HepG2 (cell line): ENCODE measurements around the gene SATB2. TPM values are rescaled to one million over a fixed set of nuclear protein-coding genes. Genes with fewer than 3 reads are reported as not detected.

ENCODE experiments used
- ATAC-seq: fragments of 200-7000 bp; cut with Tn5 transposase; 3 replicates; pipeline ENCODE4 v1.9.1; 2020; ENCODE audit warnings: mild to moderate bottlenecking, moderate library complexity
- BruUV-seq: library from RNA; stranded (reverse); fragments of 400-500 nt; replicated peaks from 2 replicates; lab custom pipeline; 2021; lab: Mats Ljungman, UMichigan
- CTCF ChIA-PET: fragments of 300-600 bp; formaldehyde crosslinking; extraction: SDS; loops from one replicate; lab custom pipeline; 2021; ENCODE audit warnings: low total read pairs, inconsistent platforms, low intra/inter-chr PET ratio; lab: Yijun Ruan, JAX
- POLR2A ChIA-PET: fragments of 350-600 bp; sonication (Branson Sonifier 250); formaldehyde crosslinking; loops from one replicate; lab custom pipeline; 2020; ENCODE audit warnings: antibody characterized with exemption, inconsistent platforms; lab: Yijun Ruan, JAX
- DNase-seq: peaks from one replicate; pipeline ENCODE4 v3.0.0-alpha.2; 2015; ENCODE audit warnings: low spot score
- FAIRE-seq: peaks from 3 replicates; lab custom pipeline; 2011; peaks lifted over from hg19 to GRCh38; lab: Jason Lieb, UNC
- H2AFZ ChIP-seq: one replicate; pipeline ENCODE4 v1.6.1; 2011; ENCODE audit warnings: low read length, inconsistent platforms
- H3K27ac ChIP-seq: fragments of 300-600 bp; 3 replicates; pipeline ENCODE4 v1.8.0; 2011; ENCODE audit warnings: mixed run types, mild to moderate bottlenecking, mixed read lengths, low read length, inconsistent platforms; ENCODE audit not compliant: insufficient read depth; ENCODE audit errors: extremely low read length
- H3K27me3 ChIP-seq, 2 experiments: fragments of 200-600 bp in 1 of 2; 2 replicates in 1 of 2; 3 replicates in 1 of 2; pipeline versions ENCODE4 v1.6.0 to v1.8.0; 2011; ENCODE audit warnings: low read length in 2 of 2, mild to moderate bottlenecking in 2 of 2, moderate library complexity in 2 of 2, inconsistent platforms in 1 of 2; ENCODE audit not compliant: insufficient read depth in 2 of 2, control insufficient read depth in 1 of 2
- H3K36me3 ChIP-seq, 2 experiments: fragments of 200-600 bp in 1 of 2; replicated peaks in 1 of 2; 2 replicates in 1 of 2; 3 replicates in 1 of 2; pipeline versions ENCODE4 v1.5.1 to v1.8.0; 2011; ENCODE audit warnings: low read length in 2 of 2, inconsistent platforms in 1 of 2; ENCODE audit not compliant: insufficient read depth in 2 of 2, control insufficient read depth in 1 of 2
- H3K4me1 ChIP-seq: 2 replicates; pipeline ENCODE4 v1.5.1; 2012; ENCODE audit warnings: low read length, inconsistent platforms; ENCODE audit not compliant: insufficient read depth
- H3K4me2 ChIP-seq: 2 replicates; pipeline ENCODE4 v1.6.0; 2011; ENCODE audit warnings: low read depth, low read length, inconsistent platforms
- H3K4me3 ChIP-seq, 3 experiments: fragments of 200-600 bp in 1 of 3; sonication (generic), shearing (Covaris generic) in 1 of 3; replicated peaks in 1 of 3; 2 replicates each; pipeline ENCODE4 v1.5.1; 2011 to 2016; ENCODE audit warnings: low read length in 3 of 3, inconsistent platforms in 2 of 3, low read depth in 2 of 3, mild to moderate bottlenecking in 2 of 3, control low read depth in 1 of 3, mixed read lengths in 1 of 3; ENCODE audit not compliant: insufficient read depth in 1 of 3
- H3K79me2 ChIP-seq: one replicate; pipeline ENCODE4 v1.6.1; 2011; ENCODE audit warnings: low read length, inconsistent platforms; ENCODE audit not compliant: insufficient read depth
- H3K9ac ChIP-seq: 2 replicates; pipeline ENCODE4 v1.6.0; 2011; ENCODE audit warnings: mild to moderate bottlenecking, low read depth, low read length, inconsistent platforms; ENCODE audit not compliant: insufficient read depth
- H3K9me3 ChIP-seq: 2 replicates; pipeline ENCODE4 v1.5.1; 2012; ENCODE audit warnings: mild to moderate bottlenecking, low read length
- H4K20me1 ChIP-seq: 2 replicates; pipeline ENCODE4 v1.6.0; 2011; ENCODE audit warnings: inconsistent platforms, mild to moderate bottlenecking, low read length, moderate library complexity; ENCODE audit not compliant: insufficient read depth
- AKAP8 ChIP-seq: sonication (generic); formaldehyde crosslinking; IDR thresholded peaks from 2 replicates; pipeline ENCODE4 v1.5.1; 2020; ENCODE audit warnings: mild to moderate bottlenecking, missing genetic modification reagents
- GMEB1 ChIP-seq: sonication (generic); formaldehyde crosslinking; IDR thresholded peaks from 2 replicates; pipeline ENCODE4 v1.5.1; 2020; ENCODE audit warnings: missing genetic modification reagents, mild to moderate bottlenecking, borderline replicate concordance
- KDM5A ChIP-seq: fragments of 200-600 bp; sonication (generic); IDR thresholded peaks from 2 replicates; pipeline ENCODE4 v1.7.0; 2018; ENCODE audit warnings: antibody characterized with exemption, mild to moderate bottlenecking, low read length, borderline replicate concordance
- STAT5B ChIP-seq: sonication (generic); formaldehyde crosslinking; IDR thresholded peaks from 2 replicates; pipeline ENCODE4 v1.4.0; 2020; ENCODE audit warnings: missing genetic modification reagents
- U2AF1 ChIP-seq: fragments of 200-400 bp; formaldehyde crosslinking; optimal IDR thresholded peaks from 2 replicates; pipeline ENCODE3; 2017; ENCODE audit warnings: mild to moderate bottlenecking, low read depth, low read length
- ZNF318 ChIP-seq: sonication (generic); formaldehyde crosslinking; IDR thresholded peaks from 2 replicates; pipeline ENCODE4 v1.4.0; 2020; ENCODE audit warnings: mild to moderate bottlenecking, missing genetic modification reagents
- ZNF737 ChIP-seq: sonication (generic); formaldehyde crosslinking; IDR thresholded peaks from 2 replicates; pipeline ENCODE4 v1.5.0; 2020; ENCODE audit warnings: missing genetic modification reagents, mild to moderate bottlenecking, borderline replicate concordance
- WGBS: methylation state at CpG from one replicate; pipeline ENCODE4 v1.1.6; 2017; ENCODE audit warnings: low lambda C conversion rate; 5-methylcytosine and 5-hydroxymethylcytosine counted together
- in situ Hi-C: cut with HindIII; loops from 2 replicates; pipeline ENCODE4 v1.10.0; 2017; ENCODE audit warnings: low pct_unique_long_range_greater_than_20kb; ENCODE audit not compliant: extremely low pct_ligation_motif_present
- intact Hi-C: fragments of 100-400 bp; cut with micrococcal nuclease; formaldehyde crosslinking; loops from one replicate; pipeline ENCODE4 v1.10.0; 2022; ENCODE audit not compliant: unreplicated experiment
- polyA plus RNA-seq, 8 experiments: library from polyadenylated mRNA; depleted of rRNA in 3 of 8; stranded (reverse) in 7 of 8; unstranded in 1 of 8; fragments of >200 nt; fragmentation: Illumina TruSeq in 4 of 8; extraction: Trizol in 4 of 8; gene quantifications; 2 replicates each; pipeline versions ENCODE4 v1.2.1 to v1.2.3, GENCODE V29; 2011 to 2016; ENCODE audit warnings: low read depth in 4 of 8, missing spikeins in 1 of 8, mixed read lengths in 1 of 8; ENCODE audit not compliant: insufficient read depth in 1 of 8
- total RNA-seq, 5 experiments: library from RNA; depleted of rRNA; stranded (reverse); fragments of >200 nt; fragmentation: Illumina TruSeq; extraction: Trizol; gene quantifications; 2 replicates each; pipeline ENCODE4 v1.2.3, GENCODE V29; 2016; ENCODE audit warnings: low read depth in 1 of 5

The SATB2 gene
- total and polyA plus RNA-seq, 2 of the 13 experiments (the other 11 are each of a cell fraction or from before 2014, with no cell fraction given) = 2.5 to 5.5 TPM

GRCh38 chr2:199383021-199383420 lies 74.7 kb downstream of the SATB2 start:
- H3K79me2 ChIP-seq = no peaks in the 10 kb centered on the region
- no peak overlapping the region for H3K9ac ChIP-seq
- 65% methylated on average over 4 of the region's 4 CpGs for WGBS
- H3K4me3 ChIP-seq = no peak overlapping the region
- intact Hi-C loops = no loop called here
- ChIA-PET POLR2A (no interaction called here), CTCF (no interaction called here)
- no peak overlapping the region for H3K27ac ChIP-seq
- H3K9me3 ChIP-seq = no peaks in the 10 kb centered on the region
- H2AFZ ChIP-seq = no peak overlapping the region
- H3K27me3 ChIP-seq = no peaks in the 10 kb centered on the region
- no peak overlapping the region for H3K4me2 ChIP-seq
- in situ Hi-C loops = no loop called here
- FAIRE-seq = no peak
- H4K20me1 ChIP-seq = no peaks in the 10 kb centered on the region
- no peaks in the 10 kb centered on the region for H3K4me1 ChIP-seq
- no peak for TF ChIP-seq STAT5B (CRISPR knock-in tag)
- TF ChIP-seq KDM5A = no peak
- TF ChIP-seq AKAP8 (CRISPR knock-in tag) = no peak
- TF ChIP-seq, all 625 proteins: peak for 0
- DNase-seq (no peak), ATAC-seq (no peak)
- H3K36me3 ChIP-seq = no peaks in the 10 kb centered on the region
- BruUV-seq = no TSS peak

GRCh38 chr2:199382091-199382490 lies 75.6 kb downstream of the SATB2 start:
- BruUV-seq = no TSS peak
- WGBS = 63% methylated on average over 6 of the region's 6 CpGs
- H3K36me3 ChIP-seq = no peaks in the 10 kb centered on the region
- TF ChIP-seq ZNF318 (CRISPR knock-in tag) (no peak), U2AF1 (no peak), ZNF737 (CRISPR knock-in tag) (no peak), GMEB1 (CRISPR knock-in tag) (no peak)

More at GRCh38 chr2:199382091-199382490, 75.6 kb downstream of the SATB2 start:
- no peak overlapping the region for H2AFZ ChIP-seq
- no peaks in the 10 kb centered on the region for H3K79me2 ChIP-seq
- no peak overlapping the region for H3K9ac ChIP-seq
- H3K9me3 ChIP-seq = no peaks in the 10 kb centered on the region
- ATAC-seq (no peak), DNase-seq (no peak), FAIRE-seq (no peak)
- intact Hi-C loops (no loop called here), in situ Hi-C loops (no loop called here)
- no peaks in the 10 kb centered on the region for H4K20me1 ChIP-seq
- ChIA-PET CTCF (no interaction called here), POLR2A (no interaction called here)
- H3K27me3 ChIP-seq = no peaks in the 10 kb centered on the region
- no peak overlapping the region for H3K4me2 ChIP-seq
- H3K27ac ChIP-seq = no peak overlapping the region
- no peaks in the 10 kb centered on the region for H3K4me1 ChIP-seq
- no peak overlapping the region for H3K4me3 ChIP-seq
